ENCODE data around the gene DOK7.

DOK7 gene

GRCh38 chr4:3497523-3498389 is 34.6 kb downstream of the DOK7 start:
- DNase-seq (ENCODE audit: low read depth in 2 of 2) = no peak
- H3K4me3 ChIP-seq (replicated peaks in 1 of 2; ENCODE audit: low read depth in 2 of 2, low read length in 2 of 2) = no peak overlapping the region
- TF ChIP-seq, protein P1, sequence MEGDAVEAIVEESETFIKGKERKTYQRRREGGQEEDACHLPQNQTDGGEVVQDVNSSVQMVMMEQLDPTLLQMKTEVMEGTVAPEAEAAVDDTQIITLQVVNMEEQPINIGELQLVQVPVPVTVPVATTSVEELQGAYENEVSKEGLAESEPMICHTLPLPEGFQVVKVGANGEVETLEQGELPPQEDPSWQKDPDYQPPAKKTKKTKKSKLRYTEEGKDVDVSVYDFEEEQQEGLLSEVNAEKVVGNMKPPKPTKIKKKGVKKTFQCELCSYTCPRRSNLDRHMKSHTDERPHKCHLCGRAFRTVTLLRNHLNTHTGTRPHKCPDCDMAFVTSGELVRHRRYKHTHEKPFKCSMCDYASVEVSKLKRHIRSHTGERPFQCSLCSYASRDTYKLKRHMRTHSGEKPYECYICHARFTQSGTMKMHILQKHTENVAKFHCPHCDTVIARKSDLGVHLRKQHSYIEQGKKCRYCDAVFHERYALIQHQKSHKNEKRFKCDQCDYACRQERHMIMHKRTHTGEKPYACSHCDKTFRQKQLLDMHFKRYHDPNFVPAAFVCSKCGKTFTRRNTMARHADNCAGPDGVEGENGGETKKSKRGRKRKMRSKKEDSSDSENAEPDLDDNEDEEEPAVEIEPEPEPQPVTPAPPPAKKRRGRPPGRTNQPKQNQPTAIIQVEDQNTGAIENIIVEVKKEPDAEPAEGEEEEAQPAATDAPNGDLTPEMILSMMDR (IDR thresholded peaks at IDR 0.05; ENCODE audit: low read depth, low read length) = no peak

GRCh38 chr4:3498407-3498806 is 35.3 kb downstream of the DOK7 start:
- no peak for DNase-seq (ENCODE audit: low read depth in 2 of 2)
- no peak overlapping the region for H3K4me3 ChIP-seq (replicated peaks in 1 of 2; ENCODE audit: low read depth in 2 of 2, low read length in 2 of 2)
- TF ChIP-seq, protein P1 (IDR thresholded peaks at IDR 0.05; ENCODE audit: low read depth, low read length) = no peak

DNA sequence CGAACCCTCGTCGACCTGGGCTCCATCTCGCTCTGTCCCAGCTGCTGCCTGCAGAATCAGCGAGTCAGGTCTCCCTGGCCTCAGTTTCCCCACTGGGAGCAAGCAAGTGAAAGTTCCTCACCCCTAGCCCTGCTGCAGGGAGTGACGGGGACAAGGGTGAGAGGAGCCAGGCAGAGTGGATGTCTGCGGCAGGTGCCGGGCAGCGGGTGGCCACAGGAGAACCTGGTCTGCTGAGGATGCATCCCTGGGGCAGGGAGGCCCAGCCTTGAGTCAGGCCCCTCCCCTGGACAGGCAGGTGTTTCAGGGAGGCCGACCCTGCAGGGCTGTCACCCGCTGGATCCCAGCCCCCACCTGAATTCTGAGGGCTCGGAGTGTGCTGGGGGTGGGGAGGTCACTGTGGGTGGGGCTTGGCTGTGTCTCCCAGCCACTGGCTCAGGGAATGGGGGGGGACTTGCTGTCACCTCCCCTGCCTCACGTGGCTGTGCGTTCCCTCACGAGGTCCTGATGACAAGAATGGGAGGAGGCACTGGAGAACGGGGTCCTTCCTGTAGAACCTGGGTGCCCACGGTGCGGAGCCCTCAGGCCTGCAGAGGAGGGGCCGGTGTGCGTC is 35.9 kb downstream of the DOK7 start:
- TF ChIP-seq, protein P1 (IDR thresholded peaks at IDR 0.05; ENCODE audit: low read depth, low read length) = no peak
- DNase-seq (ENCODE audit: low read depth in 2 of 2) = no peak
- H3K4me3 ChIP-seq (replicated peaks in 1 of 2; ENCODE audit: low read depth in 2 of 2, low read length in 2 of 2) = no peak overlapping the region

DNA sequence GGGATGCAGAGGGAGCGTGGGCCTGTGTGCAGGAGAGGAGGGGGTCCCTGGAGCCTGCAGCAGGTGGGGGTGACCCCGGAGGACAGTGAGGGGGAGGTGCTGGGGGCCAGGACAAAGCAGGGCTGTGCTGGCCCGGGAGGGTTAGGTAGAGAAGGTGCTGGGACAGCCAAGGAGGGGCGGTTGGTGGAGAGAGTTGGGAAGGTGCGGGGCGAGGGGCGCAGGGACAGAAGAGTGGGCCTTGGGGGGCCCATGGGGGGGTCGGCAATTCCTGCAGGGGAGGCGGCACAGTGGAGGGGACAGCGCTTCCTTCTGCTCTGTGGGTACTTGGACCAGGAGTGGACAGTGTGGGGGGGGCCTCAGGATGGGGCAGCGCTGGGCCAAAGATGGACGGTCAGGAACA is 36.6 kb downstream of the DOK7 start:
- no peak for DNase-seq (ENCODE audit: low read depth in 2 of 2)
- TF ChIP-seq, protein P1 (IDR thresholded peaks at IDR 0.05; ENCODE audit: low read depth, low read length) = no peak
- no peak overlapping the region for H3K4me3 ChIP-seq (replicated peaks in 1 of 2; ENCODE audit: low read depth in 2 of 2, low read length in 2 of 2)

DNA sequence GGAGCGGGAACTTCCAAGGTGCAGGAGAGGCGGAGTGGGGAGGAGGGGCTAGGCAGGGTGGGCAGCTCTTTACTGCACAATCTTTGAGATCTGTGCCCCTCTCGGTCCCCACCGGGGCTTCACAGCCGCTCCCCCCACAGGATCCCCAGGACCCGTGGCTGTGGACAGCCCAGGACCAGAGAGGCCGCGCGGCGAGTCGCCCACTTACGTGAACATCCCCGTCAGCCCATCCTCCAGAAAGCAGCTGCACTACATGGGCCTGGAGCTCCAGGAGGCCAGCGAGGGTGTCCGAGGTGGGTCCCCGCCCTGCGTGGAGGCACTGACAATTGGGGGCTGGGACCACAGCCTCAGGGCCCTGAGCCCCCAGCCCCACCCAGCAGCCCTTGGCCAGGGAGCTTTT is 37.0 kb downstream of the DOK7 start:
- no peak overlapping the region for H3K4me3 ChIP-seq (replicated peaks in 1 of 2; ENCODE audit: low read depth in 2 of 2, low read length in 2 of 2)
- TF ChIP-seq, protein P1 (IDR thresholded peaks at IDR 0.05; ENCODE audit: low read depth, low read length) = no peak
- no peak for DNase-seq (ENCODE audit: low read depth in 2 of 2)

DNA sequence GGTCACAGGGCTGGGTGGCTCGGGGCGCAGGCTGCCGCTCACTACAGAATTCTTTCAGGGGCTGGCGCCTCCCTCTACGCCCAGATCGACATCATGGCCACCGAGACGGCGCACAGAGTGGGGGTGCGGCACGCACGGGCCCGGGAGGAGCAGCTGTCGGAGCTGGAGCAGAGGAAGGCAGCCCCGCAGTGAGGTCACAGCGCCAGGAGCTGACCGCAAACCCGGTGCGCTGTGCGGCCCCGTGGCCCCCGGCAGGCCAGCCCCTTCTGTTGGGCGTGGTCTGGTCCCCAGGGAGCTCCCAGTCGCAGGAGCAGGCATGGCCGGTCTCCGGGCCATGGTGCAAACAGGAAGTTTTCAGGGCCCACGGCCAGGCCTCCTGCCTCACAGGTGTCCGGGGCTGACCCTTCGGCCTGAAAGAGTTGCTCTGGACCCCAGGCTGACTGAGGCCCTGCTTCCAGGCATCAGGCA is 37.6 kb downstream of the DOK7 start:
- H3K4me3 ChIP-seq (replicated peaks in 1 of 2; ENCODE audit: low read depth in 2 of 2, low read length in 2 of 2) = no peak overlapping the region
- TF ChIP-seq, protein P1 (IDR thresholded peaks at IDR 0.05; ENCODE audit: low read depth, low read length) = no peak
- no peak for DNase-seq (ENCODE audit: low read depth in 2 of 2)

All from cardiac fibroblast (primary cell).